Liver (tissue), 3 donors: ENCODE results near the gene LMCD1.

ENCODE experiments used
- CTCF ChIP-seq: fragments of 150-350 bp; IDR thresholded peaks from 2 replicates; pipeline ENCODE4 v1.5.1; 2017; ENCODE audit warnings: improper control_type of control experiment, low read depth, low read length; ENCODE audit not compliant: missing input control
- EGR1 ChIP-seq, 2 donors: IDR thresholded peaks; 2 replicates each; pipeline ENCODE4 v1.6.1; 2016 to 2018; ENCODE audit warnings: antibody characterized with exemption in 2 of 2, low read depth in 2 of 2
- donor health status: healthy.
- donor health status: healthy.

- TF ChIP-seq CTCF = no peak
- no peak for TF ChIP-seq EGR1 (IDR thresholded peaks at IDR 0.05; ENCODE audit: low read depth in 2 of 2)
These were observed 78.3 kb downstream of the LMCD1 start for GRCh38 chr3:8579943-8580342.
